NCI-H2196 (cell line): ENCODE results near the gene ANO2.

Experiments
- DNase-seq: peaks from one replicate; lab custom pipeline; 2025; ENCODE audit not compliant: unreplicated experiment; lab: John Stamatoyannopoulos, UW

ANO2 gene

GRCh38 chr12:5921027-5921909 lies 23.8 kb downstream of the ANO2 start:
- DNase-seq: no peak

- DNase-seq: no peak
These were observed 28.2 kb downstream of the ANO2 start for GRCh38 chr12:5916785-5917290.

GRCh38 chr12:5915511-5915910 lies 29.5 kb downstream of the ANO2 start:
- DNase-seq: no peak

- DNase-seq: no peak
These were observed 30.5 kb downstream of the ANO2 start for GRCh38 chr12:5914387-5915149.

DNA sequence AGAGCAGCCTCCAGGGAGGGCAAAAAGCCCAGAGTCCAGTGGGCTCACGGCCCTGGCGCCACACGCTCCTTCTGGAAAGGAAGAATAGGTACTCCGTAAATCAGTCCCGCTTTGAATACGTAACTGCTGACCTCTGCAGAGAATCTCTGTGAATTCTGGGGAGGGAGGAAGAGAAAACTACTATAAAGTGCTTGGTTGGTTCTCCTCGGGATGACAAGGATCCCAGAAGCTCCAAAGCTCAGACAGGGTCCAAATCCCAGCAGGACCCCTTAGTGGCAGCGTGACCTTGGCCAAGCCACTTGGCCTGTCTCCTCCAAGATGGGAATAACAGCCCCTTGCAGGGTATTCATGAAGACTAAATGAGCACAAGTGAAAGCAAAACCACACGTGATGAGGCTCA lies 31.7 kb downstream of the ANO2 start:
- no peak for DNase-seq

DNA sequence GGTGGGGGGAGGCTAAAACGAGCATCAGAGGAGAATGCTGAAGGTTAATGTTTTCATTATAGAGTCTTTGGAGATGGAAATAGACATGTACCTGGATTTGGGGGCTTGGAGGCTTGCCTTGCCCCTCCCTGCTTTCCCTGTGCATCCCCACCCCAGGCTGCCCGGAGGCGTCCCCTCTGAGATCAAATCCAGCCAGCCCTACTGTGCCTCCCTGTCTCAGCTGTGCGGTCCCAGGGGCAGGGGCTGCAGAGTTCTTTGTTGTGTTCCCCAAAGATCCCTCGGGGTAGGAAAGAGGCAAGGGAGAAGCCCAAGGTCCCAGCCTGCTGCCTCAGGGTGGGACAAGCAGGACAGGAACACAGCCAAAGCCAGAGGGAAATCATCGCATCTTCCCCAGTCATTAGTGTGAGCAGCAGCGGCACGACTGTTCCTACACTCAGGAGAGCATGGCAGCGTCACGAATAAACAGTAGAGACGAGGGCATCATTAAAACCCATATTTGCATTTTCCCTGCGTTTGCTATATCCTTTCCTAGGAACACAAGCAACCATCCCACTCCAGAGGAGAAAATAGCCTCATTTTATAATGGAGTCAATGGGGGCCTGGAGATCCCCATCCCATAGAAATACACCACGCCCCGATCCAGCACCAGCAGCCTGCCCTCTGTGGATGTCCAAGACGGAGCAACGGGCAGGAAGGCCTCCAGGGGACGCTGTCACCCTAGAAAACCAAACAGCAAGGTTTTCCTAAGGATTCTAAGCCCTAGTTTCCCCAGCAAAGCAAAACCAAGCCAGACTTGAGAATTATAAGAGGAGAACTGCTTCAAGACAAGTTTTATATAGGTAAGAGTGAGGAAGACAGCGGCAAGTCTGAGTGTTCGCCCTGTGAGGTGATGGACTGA lies 32.4 kb downstream of the ANO2 start:
- DNase-seq: no peak

GRCh38 chr12:5912011-5912410 lies 33.0 kb downstream of the ANO2 start:
- DNase-seq: no peak

DNA sequence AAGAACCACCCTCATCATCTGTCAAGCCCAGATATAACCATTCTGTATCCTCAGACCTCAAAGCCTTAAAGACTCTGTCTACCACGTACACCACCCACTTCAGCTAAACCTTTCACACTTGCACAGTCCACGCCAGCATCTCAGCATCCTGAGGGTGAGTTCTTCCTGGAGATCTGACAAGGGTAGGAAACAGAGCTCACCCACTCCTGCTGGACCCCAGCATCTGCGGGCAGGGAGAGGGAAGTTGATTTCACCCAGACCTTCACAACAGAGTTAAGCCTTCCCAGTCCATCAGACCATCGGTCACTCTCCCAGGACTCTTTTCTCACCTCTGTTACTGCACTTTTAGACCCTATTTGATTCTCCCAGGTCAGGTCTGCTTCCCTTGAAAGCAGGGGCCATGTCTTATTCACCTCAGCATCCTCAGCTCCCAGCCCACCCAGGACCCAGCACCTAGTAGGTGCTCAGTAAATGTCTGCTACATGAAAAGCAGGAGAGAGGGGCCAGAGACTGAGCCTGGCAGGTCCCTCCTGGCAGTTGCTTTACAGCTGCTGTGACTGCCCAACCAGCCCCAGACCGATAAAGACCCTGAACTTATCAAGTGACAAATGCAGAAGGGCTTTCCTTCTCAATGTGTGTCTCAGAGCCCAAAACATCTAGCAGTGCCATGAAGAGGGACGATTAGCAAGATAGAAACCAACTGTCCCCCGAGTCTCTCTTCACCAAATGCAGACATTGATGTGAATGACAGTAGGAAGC lies 34.1 kb downstream of the ANO2 start:
- DNase-seq: no peak

DNA sequence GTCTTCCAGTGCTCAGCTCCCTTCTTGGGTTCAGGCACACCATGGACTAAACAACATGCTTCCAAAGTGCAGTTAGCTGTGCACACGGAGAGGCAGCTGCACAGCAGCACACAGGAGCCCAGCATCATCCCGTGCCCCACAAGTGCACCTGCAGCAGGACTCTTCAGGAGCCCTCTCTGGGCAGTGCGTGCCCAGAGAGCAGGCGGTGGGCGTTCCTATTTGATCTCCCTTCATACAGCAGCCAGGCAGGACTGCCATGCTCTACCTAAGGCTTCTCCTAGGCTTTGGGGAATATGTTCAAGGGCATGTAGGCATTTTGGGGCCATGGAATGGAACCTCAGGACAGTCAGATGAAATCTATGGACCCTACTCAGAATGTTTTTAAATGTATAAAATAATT lies 35.5 kb downstream of the ANO2 start:
- no peak for DNase-seq

DNA sequence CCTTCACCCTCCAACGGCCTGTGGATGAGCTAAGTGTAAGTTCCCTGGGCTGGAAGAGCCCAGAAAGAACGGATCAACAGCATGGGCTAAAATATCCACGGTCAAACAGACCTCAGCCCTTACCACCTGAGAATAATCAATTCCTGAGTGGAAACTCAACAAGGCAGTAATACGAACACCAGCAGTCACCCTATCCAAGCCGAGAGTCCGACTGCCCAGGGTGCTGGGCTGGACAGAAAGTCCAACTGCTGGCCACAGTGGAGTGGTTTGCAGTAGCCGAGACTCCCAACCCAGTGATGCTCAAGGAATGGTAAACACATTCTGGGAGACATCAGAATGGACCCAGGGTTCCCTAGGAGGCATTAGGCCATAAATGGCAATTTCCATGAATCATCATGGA lies 36.8 kb downstream of the ANO2 start:
- DNase-seq: no peak

- no peak for DNase-seq
These were observed 37.3 kb downstream of the ANO2 start for GRCh38 chr12:5907807-5908206.

GRCh38 chr12:5905757-5906156 lies 39.3 kb downstream of the ANO2 start:
- DNase-seq: no peak

DNA sequence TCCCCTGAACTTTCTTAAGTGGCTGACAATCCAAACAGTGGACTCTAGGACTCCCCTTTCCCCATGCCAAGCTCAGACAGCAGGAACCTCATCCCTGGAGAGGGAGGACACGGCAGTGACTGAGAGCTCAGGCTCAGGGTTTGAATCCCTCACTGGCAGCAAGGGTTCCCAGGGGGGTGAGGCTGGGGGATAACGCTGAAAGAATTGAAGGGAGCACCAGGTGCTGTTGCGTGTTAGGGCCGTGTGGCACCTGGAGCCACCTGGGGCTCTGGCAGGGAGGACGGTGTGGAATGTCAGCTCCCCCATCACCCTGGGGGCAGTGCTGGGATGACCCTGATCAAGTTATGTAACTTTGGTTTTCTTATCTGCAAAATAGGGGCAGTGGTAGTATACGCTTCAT lies 40.1 kb downstream of the ANO2 start:
- no peak for DNase-seq

DNA sequence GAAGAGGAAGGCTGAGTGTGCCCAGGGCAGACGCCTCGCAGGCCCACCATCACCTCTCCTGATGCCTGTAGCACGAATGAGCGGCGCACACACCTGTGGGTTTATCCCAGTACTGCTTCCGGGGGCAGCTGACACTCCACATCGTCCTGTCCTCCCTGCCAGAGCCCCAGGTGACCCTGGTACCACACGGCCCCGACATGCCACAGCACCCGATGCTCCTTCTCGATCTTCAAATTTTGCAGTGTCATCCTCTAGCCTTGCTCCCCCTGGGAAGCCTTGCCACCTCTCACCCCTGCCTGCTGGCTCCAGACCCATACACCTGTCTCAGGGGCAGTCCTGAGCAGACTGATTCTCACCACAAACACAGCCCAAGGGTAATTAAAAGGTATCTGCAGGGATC lies 40.6 kb downstream of the ANO2 start:
- no peak for DNase-seq

DNA sequence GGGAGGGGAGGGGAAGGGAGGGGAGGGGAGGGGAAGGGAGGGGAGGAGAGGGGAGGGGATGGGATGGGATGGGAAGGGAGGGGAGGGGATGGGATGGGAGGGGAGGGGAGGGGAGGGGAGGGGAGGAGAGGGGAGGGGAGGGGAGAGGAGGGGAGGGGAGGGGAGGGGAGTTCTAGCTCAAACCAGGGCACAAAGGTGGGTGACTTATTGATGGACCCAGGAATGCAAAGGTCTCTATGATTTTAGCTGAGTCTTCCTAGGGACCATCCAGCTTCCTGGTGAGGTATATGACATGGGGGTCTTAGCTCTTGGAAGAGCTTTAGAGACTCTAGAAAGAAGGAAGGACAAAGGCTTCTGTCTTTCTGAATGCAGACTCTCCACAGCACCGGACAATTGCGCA lies 42.3 kb downstream of the ANO2 start:
- no peak for DNase-seq

DNA sequence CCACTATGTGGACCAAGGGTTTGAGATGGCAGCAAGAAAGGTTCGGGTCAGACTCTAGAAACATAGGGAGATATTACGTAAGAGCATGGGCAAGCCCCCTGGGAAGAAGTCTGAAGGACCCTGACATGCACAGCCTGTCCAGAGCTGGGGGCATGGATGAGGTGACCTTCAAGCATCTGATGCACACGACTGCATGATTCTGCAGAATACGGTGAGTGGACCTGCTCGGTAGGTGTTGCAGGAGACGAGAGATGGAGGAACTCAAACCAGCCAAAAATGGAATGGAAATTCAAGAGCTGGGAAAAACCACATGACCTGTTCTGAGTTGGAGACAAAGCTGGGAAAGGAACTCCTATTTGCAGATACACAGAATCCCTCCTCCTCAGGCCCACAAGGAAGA lies 43.6 kb downstream of the ANO2 start:
- DNase-seq: no peak

DNA sequence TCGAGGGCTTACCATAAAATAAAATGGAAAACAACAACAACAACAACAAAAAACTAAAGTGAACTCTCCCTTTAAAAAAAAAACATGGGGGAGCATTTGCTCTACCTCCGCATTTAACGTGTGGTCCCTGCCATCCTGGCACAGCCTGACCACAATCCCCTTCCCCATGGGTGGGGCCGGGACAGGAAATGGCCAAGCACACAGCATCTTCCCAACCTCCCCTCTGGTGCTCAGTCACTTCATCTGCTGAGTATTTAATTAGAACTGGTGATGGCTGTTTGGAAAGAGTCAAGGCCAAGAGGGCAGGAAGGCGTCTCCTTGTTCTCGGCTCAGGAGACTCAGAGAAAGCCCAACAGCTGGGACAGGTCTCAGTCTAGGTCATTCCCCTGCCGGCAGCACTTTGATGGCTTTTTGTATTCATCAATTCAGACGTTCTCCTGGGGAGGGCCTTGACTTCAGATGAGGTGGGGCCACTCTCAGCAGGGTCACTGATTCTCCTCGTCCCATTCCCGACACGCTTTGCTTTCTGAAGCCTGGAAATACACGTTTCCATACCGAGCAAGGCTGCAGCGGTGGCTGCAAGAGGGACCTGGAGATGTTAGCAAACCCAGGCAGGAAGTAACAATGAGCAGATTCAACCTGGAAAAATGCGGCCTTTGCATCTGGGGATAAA lies 44.4 kb downstream of the ANO2 start:
- DNase-seq: no peak

DNA sequence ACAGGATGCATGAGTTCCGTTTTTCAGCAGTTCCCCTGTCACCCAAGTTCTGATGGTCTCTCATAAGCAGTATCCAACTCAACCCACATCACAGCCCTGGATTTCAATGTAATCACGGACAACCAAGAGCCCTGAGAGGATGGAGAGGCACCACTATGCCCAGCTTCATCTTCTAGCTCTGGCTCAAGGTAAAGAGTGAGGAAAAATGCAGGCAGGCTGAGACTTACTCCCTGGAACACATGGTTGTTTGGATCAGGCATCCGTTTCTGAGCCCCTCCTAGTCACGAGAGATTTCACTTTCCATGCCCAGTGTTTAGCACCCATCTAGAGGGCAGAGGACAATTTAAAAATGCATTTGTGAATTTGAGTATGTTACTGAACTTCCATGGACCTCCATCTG lies 45.0 kb downstream of the ANO2 start:
- DNase-seq: no peak

- DNase-seq: no peak
These were observed 45.4 kb downstream of the ANO2 start for GRCh38 chr12:5899675-5900074.

GRCh38 chr12:5898874-5899273 lies 46.2 kb downstream of the ANO2 start:
- no peak for DNase-seq
